NCI-H524 treated with DMSO at 0.1 percent for 48 hours (cell line): ENCODE results near the gene ZNF785.
"Not testable (repeated sequence)": the region's sequence is repeated elsewhere in the genome, so short reads cannot be mapped to it uniquely, and the experiment has no call there.

Experiments used
- DNase-seq: peaks from one replicate; lab custom pipeline; 2025; lab: John Stamatoyannopoulos, UW

ZNF785 gene

GRCh38 chr16:30602616-30603277 lies 17.2 kb upstream of the ZNF785 start:
- DNase-seq: no peak

- no peak for DNase-seq
These were observed 16.5 kb upstream of the ZNF785 start for GRCh38 chr16:30601966-30602365.

- no peak for DNase-seq
These were observed 15.4 kb upstream of the ZNF785 start for GRCh38 chr16:30600929-30601328.

GRCh38 chr16:30600215-30600614 lies 14.7 kb upstream of the ZNF785 start:
- DNase-seq: no peak

GRCh38 chr16:30592871-30593270 lies 7.4 kb upstream of the ZNF785 start:
- DNase-seq: no peak

- not testable (repeated sequence) for DNase-seq
These were observed 5.4 kb upstream of the ZNF785 start for GRCh38 chr16:30590869-30591268.

GRCh38 chr16:30589582-30589981 lies 4.1 kb upstream of the ZNF785 start:
- DNase-seq: not testable (repeated sequence)

- DNase-seq: no peak
These were observed 3.2 kb upstream of the ZNF785 start for GRCh38 chr16:30588651-30589050.

GRCh38 chr16:30585022-30585399 lies 486 bp downstream of the ZNF785 start:
- no peak for DNase-seq

- no peak for DNase-seq
These were observed 2.7 kb downstream of the ZNF785 start for GRCh38 chr16:30582611-30583340.

- DNase-seq: no peak
These were observed 4.0 kb downstream of the ZNF785 start for GRCh38 chr16:30581457-30581856.

GRCh38 chr16:30574678-30575077 lies 10.8 kb downstream of the ZNF785 start:
- no peak for DNase-seq

- peak; percentile 99 for DNase-seq
These were observed 13.8 kb downstream of the ZNF785 start, which contains the start of gene ZNF688 for GRCh38 chr16:30571445-30572322. Gene ZNF688, minus strand, starts transcription at chr16:30571714. Its CDS starts 85 bp downstream, at chr16:30571629.

GRCh38 chr16:30570636-30571444 lies 14.7 kb downstream of the ZNF785 start:
- DNase-seq: no peak

- DNase-seq: no peak
These were observed 15.5 kb downstream of the ZNF785 start for GRCh38 chr16:30569746-30570635.

- no peak for DNase-seq
These were observed 16.2 kb downstream of the ZNF785 start for GRCh38 chr16:30569281-30569680.

GRCh38 chr16:30567991-30568638 lies 17.4 kb downstream of the ZNF785 start:
- DNase-seq: no peak

GRCh38 chr16:30567160-30567990 lies 18.1 kb downstream of the ZNF785 start:
- no peak for DNase-seq

GRCh38 chr16:30566531-30566930 lies 19.0 kb downstream of the ZNF785 start:
- no peak for DNase-seq
